ENCODE data around the gene VIPR2.

Gene VIPR2

GRCh38 chr7:159023746-159024145, 120.9 kb downstream of the VIPR2 start:
- DNase-seq (ENCODE audit: low spot score): no peak

DNA sequence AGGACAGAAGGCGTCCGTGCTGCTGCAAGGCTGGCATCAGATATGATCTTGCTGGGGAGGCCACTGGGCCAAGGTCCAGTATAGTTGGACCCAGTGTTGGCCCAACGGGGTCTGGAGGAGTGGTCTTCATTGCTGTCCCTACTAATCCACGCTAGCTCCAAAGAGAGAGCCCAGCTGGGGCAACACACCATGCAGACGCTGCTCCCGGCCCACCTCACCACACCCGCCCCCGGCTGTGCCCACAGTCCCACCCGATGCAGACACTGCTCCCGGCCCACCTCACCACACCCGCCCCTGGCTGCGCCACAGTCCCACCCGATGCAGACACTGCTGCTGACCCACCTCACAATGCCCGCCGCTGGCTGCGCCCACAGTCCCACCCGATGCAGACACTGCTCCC, 121.5 kb downstream of the VIPR2 start:
- DNase-seq (ENCODE audit: low spot score): no peak

DNA sequence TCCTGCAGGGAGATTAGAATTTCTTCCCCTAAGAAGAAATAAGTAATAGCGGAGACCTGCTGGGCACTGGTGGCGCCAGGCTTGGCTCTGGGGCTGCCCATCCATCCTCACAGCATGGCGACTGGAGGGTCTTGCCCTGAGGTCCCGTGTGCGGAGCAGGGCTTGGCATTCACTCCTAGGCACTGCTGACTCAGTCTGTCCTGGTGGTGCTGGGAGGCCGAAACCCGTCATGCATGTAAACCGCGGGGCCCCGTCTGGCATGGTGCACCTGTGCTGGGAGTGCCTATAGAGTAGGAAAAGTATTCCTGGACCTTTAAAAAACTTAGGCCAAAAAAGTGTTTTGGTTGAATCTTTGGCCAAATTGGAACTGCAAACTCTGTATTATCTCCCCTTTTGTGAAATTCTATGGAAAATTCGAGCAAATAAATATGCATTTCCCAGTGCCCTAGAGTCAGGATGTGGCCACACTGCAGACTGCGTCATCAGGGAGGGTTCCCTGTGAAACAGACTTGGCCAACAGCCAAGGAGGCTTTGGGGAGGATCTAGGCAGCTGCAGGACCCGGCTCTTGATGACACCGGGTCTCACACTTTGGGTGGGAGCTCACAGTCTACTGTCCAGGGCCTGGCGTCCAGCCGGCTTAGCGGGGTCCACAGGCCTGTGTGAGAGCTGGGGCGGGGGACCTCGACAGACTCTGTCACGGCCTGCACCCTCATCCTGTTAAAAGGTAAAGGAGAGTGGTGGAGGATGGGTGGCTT, 122.3 kb downstream of the VIPR2 start:
- DNase-seq (ENCODE audit: low spot score): no peak

DNA sequence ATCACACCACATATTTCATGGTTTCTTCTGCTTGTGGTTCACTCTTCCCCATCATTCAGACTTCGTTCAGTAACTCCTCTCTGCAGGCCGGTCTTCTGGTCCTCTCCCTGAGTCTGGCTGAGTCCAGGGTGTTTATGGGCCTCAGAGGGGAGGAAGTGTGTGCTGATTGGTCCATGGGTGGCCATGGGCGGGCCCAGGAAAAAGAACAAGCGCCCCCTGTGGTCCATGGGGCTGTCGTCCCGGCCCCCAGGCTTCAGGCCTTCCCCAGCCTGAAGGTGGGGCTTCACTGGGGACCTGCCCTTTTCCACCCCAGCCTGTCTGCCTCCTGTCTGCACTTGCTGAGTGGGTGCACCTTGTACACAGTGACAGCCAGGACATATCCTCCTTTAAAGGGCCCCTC, 123.7 kb downstream of the VIPR2 start:
- DNase-seq (ENCODE audit: low spot score): no peak

GRCh38 chr7:159019111-159019510, 125.6 kb downstream of the VIPR2 start:
- no peak for DNase-seq (ENCODE audit: low spot score)

DNA sequence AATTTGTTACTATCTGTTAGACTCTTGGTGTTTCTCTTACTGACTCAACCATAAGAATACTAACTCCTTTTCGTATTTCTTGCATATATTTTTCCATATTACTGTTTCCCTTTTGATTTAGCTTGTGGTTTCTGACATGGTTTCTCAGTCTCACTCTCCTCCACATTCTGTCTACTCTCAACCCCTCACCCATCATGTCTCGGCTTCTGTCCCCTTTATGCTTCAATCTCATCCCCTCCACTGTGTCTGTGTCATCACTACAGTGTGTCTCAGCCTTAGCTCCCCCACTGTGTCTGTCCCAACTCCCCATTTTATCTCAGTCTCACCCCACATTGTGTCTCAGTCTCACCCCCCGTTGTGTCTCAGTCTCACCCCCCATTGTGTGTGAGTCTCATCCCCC, 126.9 kb downstream of the VIPR2 start:
- no peak for DNase-seq (ENCODE audit: low spot score)

GRCh38 chr7:159017210-159017609, 127.5 kb downstream of the VIPR2 start:
- DNase-seq (ENCODE audit: low spot score): no peak

DNA sequence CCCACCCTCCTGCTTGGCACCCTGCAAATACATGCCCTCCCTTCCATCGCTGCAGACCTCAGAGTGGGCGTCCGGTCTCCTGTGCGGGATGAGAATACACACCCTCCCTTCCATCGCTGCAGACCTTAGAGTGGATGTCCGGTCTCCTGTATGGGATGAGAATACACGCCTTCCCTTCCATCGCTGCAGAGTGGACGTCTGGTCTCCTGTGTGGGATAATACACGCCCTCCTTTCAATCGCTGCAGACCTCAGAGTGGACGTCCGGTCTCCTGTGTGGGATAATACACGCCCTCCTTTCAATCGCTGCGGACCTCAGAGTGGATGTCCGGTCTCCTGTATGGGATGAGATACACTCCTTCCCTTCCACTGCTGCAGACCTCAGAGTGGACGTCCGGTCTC, 128.1 kb downstream of the VIPR2 start:
- no peak for DNase-seq (ENCODE audit: low spot score)

- no peak for DNase-seq (ENCODE audit: low spot score)
Observed at GRCh38 chr7:159015454-159016410, 128.9 kb downstream of the VIPR2 start.

- DNase-seq (ENCODE audit: low spot score): no peak
Observed at GRCh38 chr7:159015081-159015453, 129.6 kb downstream of the VIPR2 start.

- no peak for DNase-seq (ENCODE audit: low spot score)
Observed at GRCh38 chr7:159014297-159015062, 130.2 kb downstream of the VIPR2 start.

GRCh38 chr7:159013825-159014289, 130.8 kb downstream of the VIPR2 start:
- no peak for DNase-seq (ENCODE audit: low spot score)

DNA sequence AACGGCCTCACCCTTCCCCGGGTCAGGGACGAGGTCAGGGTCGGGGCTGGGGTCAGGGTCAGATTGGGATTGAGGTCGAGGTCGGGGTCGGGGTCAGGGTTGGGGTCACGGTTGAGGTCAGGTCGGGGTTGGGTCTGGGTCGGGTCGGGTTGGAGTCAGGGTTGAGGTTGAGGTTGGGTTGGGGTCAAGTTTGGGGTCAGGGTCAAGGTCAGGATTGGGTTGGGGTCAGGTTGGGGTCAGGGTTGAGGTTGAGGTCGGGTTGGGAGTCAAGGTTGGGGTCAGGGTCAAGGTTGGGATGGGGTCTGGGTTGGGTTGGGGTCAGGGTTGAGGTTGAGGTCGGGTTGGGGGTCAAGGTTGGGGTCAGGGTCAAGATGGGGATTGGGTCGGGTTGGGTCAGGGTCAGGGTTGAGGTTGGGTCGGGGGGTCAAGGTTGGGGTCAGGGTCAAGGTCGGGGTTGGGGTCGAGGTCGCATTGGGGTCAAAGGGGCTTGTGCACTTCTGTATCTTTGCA, 131.4 kb downstream of the VIPR2 start:
- no peak for DNase-seq (ENCODE audit: low spot score)

DNA sequence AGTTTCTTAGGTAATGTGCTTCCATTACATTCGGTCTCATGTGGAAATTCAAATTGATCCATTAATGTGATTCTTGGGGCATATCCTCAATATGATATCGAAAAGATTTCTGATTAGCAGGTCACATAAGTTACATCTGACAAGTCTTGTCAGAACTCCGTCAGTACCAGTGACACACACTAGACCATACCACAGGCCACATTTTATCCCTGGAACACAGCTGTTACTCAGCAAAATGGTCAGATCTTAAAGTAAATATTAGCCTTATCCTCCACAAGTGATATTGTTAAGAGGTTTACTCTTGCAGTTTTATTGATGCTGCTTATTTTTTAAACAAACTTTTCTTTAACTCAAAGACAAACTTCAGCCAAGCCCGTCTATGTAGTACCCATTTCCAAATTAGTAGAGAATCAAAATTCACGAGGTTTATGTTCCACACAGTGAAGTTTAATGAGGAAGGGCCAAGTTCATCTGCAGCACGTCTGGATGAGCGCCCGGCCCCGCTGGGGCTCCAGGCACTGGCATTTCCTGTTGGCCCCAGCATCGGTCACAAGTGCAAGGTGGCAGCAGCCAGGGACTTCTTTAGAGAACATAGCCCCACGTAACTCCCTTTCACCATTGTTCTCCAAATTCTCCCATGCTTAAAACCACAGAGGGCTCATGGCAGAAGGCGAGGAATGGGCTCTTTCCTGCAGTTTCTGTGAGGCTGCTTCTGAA, 132.2 kb downstream of the VIPR2 start:
- DNase-seq (ENCODE audit: low spot score): no peak

- no peak for DNase-seq (ENCODE audit: low spot score)
Observed at GRCh38 chr7:159011722-159012022, 133.0 kb downstream of the VIPR2 start.

DNA sequence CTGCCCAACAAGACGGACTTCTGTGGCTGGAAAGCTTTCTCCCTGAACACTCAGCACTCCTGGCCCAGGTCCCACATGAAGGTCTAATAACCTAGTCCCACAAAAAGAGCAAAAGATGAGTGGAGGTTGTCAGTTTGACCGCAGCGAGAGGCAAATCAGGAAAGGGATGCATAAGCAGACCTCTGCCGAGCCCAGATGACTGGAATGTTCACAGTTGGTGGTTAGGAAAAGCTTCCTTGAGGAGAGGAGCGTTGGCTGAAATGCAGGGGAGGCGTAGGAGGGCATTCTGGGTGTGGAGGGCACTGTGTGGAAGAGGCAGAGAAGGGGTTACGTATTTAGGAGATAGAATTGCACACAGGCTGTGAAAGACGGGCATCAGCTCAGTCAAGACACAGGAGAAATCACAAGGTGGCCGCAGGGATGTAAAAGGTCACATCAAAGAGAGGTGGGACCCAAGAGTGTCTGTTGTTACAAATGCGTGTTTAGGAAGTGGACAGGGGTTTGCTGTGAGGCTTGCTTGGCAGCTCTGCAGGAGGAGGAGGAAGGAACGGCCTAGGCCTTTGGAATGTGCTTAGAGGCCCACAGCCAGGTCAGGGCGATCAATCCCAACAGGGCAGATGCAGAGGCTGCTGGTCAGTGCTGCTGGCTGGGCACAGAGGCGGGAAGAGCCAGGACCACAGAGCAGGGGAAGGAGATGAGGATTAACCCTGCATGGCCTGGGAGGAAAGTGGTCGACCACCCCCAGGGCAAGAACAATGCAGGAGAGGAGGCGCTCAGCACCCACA, 133.5 kb downstream of the VIPR2 start:
- no peak for DNase-seq (ENCODE audit: low spot score)

GRCh38 chr7:159010411-159010810, 134.3 kb downstream of the VIPR2 start:
- no peak for DNase-seq (ENCODE audit: low spot score)

- no peak for DNase-seq (ENCODE audit: low spot score)
Observed at GRCh38 chr7:159009951-159010350, 134.7 kb downstream of the VIPR2 start.

DNA sequence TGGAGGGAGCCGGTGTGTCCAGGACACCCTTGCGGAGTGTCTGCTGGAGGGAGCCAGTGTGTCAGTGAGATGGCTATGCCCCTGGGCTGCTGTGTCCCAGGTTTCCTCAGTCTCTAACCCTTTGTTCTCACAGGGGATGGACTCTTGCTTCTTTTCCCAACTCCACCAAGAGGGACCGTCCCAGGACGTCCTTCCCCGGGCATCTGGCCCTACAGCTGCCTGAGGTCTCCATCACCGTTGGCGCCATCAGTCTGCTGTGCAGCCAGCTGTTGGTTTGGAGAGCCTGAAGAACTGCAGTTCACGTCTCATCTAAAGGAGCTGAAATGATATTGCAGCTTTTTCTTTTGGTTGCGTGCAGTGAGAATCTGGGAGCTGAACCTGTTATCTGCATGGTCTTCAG, 136.2 kb downstream of the VIPR2 start:
- DNase-seq (ENCODE audit: low spot score): no peak

DNA sequence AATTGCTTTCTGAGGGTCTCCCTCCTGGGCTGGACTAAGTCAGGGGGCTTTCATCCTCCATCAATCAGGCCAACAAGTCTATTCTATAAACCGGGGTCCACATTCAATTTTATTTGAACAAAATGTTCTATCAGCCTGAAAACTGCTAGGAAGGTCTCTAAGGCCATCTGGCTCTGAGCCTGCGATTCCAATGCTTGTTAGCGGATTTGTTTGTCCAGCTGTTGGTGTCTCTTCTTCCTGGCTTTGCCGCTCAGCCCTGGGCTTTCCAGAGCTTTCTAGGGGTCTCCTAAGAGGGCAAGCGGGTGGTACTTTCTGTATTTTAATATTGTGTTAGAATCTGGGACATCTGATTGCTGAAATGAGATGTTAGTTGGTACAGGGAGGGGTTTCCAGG, 136.7 kb downstream of the VIPR2 start:
- DNase-seq (ENCODE audit: low spot score): no peak

All from CD4-positive, alpha-beta T cell treated with Interleukin-15 for 4 hours (primary cell).